MM.1S (cell line): ENCODE measurements around the gene ZNF566.

Source experiments
- CTCF ChIP-seq: fragments of 300-600 bp; sonication (generic); IDR thresholded peaks from 2 replicates; pipeline ENCODE4 v1.5.1; 2016; ENCODE audit warnings: antibody characterized with exemption, low read length, mixed read lengths
- EZH2 ChIP-seq: fragments of 300-600 bp; sonication (generic); optimal IDR thresholded peaks from 2 replicates; pipeline ENCODE3; 2017; ENCODE audit warnings: low read depth, mild to moderate bottlenecking, antibody characterized with exemption, low read length, mixed read lengths
- EZH2phosphoT487 ChIP-seq: fragments of 300-600 bp; sonication (generic); IDR thresholded peaks from 2 replicates; pipeline ENCODE4 v1.6.1; 2018; ENCODE audit warnings: antibody characterized with exemption, low read length

- no peak for TF ChIP-seq CTCF
- no peak for TF ChIP-seq EZH2
- no peak for TF ChIP-seq EZH2phosphoT487
Measured at GRCh38 chr19:36483653-36484052, 5.7 kb downstream of the ZNF566 start.
